ENCODE measurements around the gene AMIGO3. TPM values are rescaled to one million over a fixed set of nuclear protein-coding genes. Genes with fewer than 3 reads are reported as not detected.

AMIGO3 gene
- polyA plus RNA-seq, 1 of the 3 experiments (the other 2 are of a cell fraction), result 1.1 TPM

- no peaks in the 10 kb centered on the region for H3K79me2 ChIP-seq (ENCODE audit: insufficient read depth)
- no peaks in the 10 kb centered on the region for H3K9me3 ChIP-seq
- CTCF ChIA-PET, result interaction anchor here (1.2 to 1.9 kb wide), 4 partner anchors 9 to 173 kb away, joined by 3 to 14 read pairs (median 6); no protein-coding TSS in a partner anchor
- H3K4me1 ChIP-seq (ENCODE audit: control insufficient read depth in 1 of 2, insufficient read depth in 2 of 2, low read depth in 1 of 2, low read length in 1 of 2), result no peaks in the 10 kb centered on the region
- H3K4me3 ChIP-seq (ENCODE audit: low read depth in 2 of 2, low read length in 1 of 2), result no peak overlapping the region
- no peaks in the 10 kb centered on the region for H3F3A ChIP-seq (replicated peaks; ENCODE audit: insufficient read depth)
- H3K9me2 ChIP-seq, result no peaks in the 10 kb centered on the region
- WGBS (ENCODE audit: low lambda C conversion rate), result 81% methylated on average over 4 of the region's 7 CpGs
- POLR2A ChIA-PET, result interaction anchor here (0.9 kb wide), 1 partner anchor 173 kb away, joined by 4 read pairs; no protein-coding TSS in a partner anchor
- H2AFZ ChIP-seq (ENCODE audit: low read depth), result no peak overlapping the region
- H3K4me2 ChIP-seq, result no peak overlapping the region
- H3K9ac ChIP-seq, result no peak overlapping the region
- no peak for DNase-seq
- peaks cover 8 to 16% of the 10 kb centered on the region in 2 experiments for H3K36me3 ChIP-seq (replicated peaks in 1 of 2; ENCODE audit: control insufficient read depth in 1 of 2, insufficient read depth in 2 of 2, low read length in 1 of 2)
- H3K27me3 ChIP-seq (ENCODE audit: insufficient read depth), result no peaks in the 10 kb centered on the region
- TF ChIP-seq EP300 (IDR thresholded peaks at IDR 0.05; ENCODE audit: borderline replicate concordance in 1 of 2, low read depth in 1 of 2, low read length in 1 of 2) (no peak), PBX3 (IDR thresholded peaks at IDR 0.05) (no peak), SMC3 (IDR thresholded peaks at IDR 0.05; ENCODE audit: low read depth, low read length) (no peak), POLR2AphosphoS5 (IDR thresholded peaks at IDR 0.05; ENCODE audit: low read depth, low read length) (no peak), TAF1 (IDR thresholded peaks at IDR 0.05; ENCODE audit: borderline replicate concordance, low read depth, low read length) (no peak), EZH2phosphoT487 (IDR thresholded peaks at IDR 0.05; ENCODE audit: borderline replicate concordance, low read depth) (no peak), MXI1 (IDR thresholded peaks at IDR 0.05; ENCODE audit: low read depth, low read length) (no peak), FOSL2 (IDR thresholded peaks at IDR 0.05; ENCODE audit: borderline replicate concordance, low read depth) (no peak), TCF12 (IDR thresholded peaks at IDR 0.05) (no peak), CTCF (IDR thresholded peaks at IDR 0.05) (no peak)
- no peak overlapping the region for H3K27ac ChIP-seq (ENCODE audit: low read depth in 2 of 2, low read length in 1 of 2)
- H4K20me1 ChIP-seq (ENCODE audit: insufficient read depth), result no peaks in the 10 kb centered on the region
Observed at GRCh38 chr3:49712631-49713317, 6.7 kb downstream of the AMIGO3 start.

GRCh38 chr3:49712166-49712565, 7.3 kb downstream of the AMIGO3 start:
- H3K4me3 ChIP-seq (ENCODE audit: low read depth in 2 of 2, low read length in 1 of 2), result no peak overlapping the region
- H2AFZ ChIP-seq (ENCODE audit: low read depth), result no peak overlapping the region
- H3K4me1 ChIP-seq (ENCODE audit: control insufficient read depth in 1 of 2, insufficient read depth in 2 of 2, low read depth in 1 of 2, low read length in 1 of 2), result no peaks in the 10 kb centered on the region
- H3K9me2 ChIP-seq, result no peaks in the 10 kb centered on the region
- H3K9me3 ChIP-seq, result no peaks in the 10 kb centered on the region
- H3K9ac ChIP-seq, result no peak overlapping the region
- H3F3A ChIP-seq (replicated peaks; ENCODE audit: insufficient read depth), result no peaks in the 10 kb centered on the region
- H3K4me2 ChIP-seq, result no peak overlapping the region
- no peaks in the 10 kb centered on the region for H4K20me1 ChIP-seq (ENCODE audit: insufficient read depth)
- no peak overlapping the region for H3K27ac ChIP-seq (ENCODE audit: low read depth in 2 of 2, low read length in 1 of 2)
- ChIA-PET CTCF (interaction anchor here (0.9 to 1.9 kb wide), 5 partner anchors 9 to 173 kb away, joined by 3 to 14 read pairs (median 4); no protein-coding TSS in a partner anchor), POLR2A (interaction anchor here (0.9 to 1.2 kb wide), 2 partner anchors 11 to 173 kb away, joined by 4 read pairs; partner anchors contain the start of gene GMPPB)
- DNase-seq, result no peak
- no peak for TF ChIP-seq PBX3 (IDR thresholded peaks at IDR 0.05)
- TF ChIP-seq JUND (IDR thresholded peaks at IDR 0.05), result no peak
- no peaks in the 10 kb centered on the region for H3K27me3 ChIP-seq (ENCODE audit: insufficient read depth)
- H3K36me3 ChIP-seq (replicated peaks in 1 of 2; ENCODE audit: control insufficient read depth in 1 of 2, insufficient read depth in 2 of 2, low read length in 1 of 2), result peaks cover 8 to 16% of the 10 kb centered on the region in 2 experiments
- H3K79me2 ChIP-seq (ENCODE audit: insufficient read depth), result no peaks in the 10 kb centered on the region
- WGBS (ENCODE audit: low lambda C conversion rate), result 98% methylated on average over 4 of the region's 11 CpGs
